Measurements from ENCODE around the gene NUP214.
"Not testable (repeated sequence)": the region's sequence is repeated elsewhere in the genome, so short reads cannot be mapped to it uniquely, and the experiment has no call there.

NUP214 gene

GRCh38 chr9:131161585-131161984 is 36.2 kb downstream of the NUP214 start:
- no peak for DNase-seq (ENCODE audit: low spot score)

GRCh38 chr9:131162886-131163285 is 37.5 kb downstream of the NUP214 start:
- DNase-seq (ENCODE audit: low spot score), result no peak

GRCh38 chr9:131165523-131165922 is 40.1 kb downstream of the NUP214 start:
- DNase-seq (ENCODE audit: low spot score), result no peak

GRCh38 chr9:131167146-131167692 is 41.8 kb downstream of the NUP214 start:
- no peak for DNase-seq (ENCODE audit: low spot score)

GRCh38 chr9:131167936-131168335 is 42.5 kb downstream of the NUP214 start:
- DNase-seq (ENCODE audit: low spot score), result no peak

GRCh38 chr9:131169563-131170240 is 44.3 kb downstream of the NUP214 start:
- DNase-seq (ENCODE audit: low spot score), result no peak

GRCh38 chr9:131173995-131174394 is 48.6 kb downstream of the NUP214 start:
- no peak for DNase-seq (ENCODE audit: low spot score)

GRCh38 chr9:131174681-131175239 is 49.4 kb downstream of the NUP214 start:
- DNase-seq (ENCODE audit: low spot score), result no peak

GRCh38 chr9:131177898-131178297 is 52.5 kb downstream of the NUP214 start:
- no peak for DNase-seq (ENCODE audit: low spot score)

- peak; percentile 68 for DNase-seq (ENCODE audit: low spot score)
These were observed 53.0 kb downstream of the NUP214 start for GRCh38 chr9:131178382-131178781.

- no peak for DNase-seq (ENCODE audit: low spot score)
These were observed 53.5 kb downstream of the NUP214 start for GRCh38 chr9:131178926-131179325.

GRCh38 chr9:131179561-131180219 is 54.3 kb downstream of the NUP214 start:
- DNase-seq (ENCODE audit: low spot score), result no peak

- no peak for DNase-seq (ENCODE audit: low spot score)
These were observed 55.1 kb downstream of the NUP214 start for GRCh38 chr9:131180454-131180853.

GRCh38 chr9:131181091-131181681 is 55.8 kb downstream of the NUP214 start:
- DNase-seq (ENCODE audit: low spot score), result no peak

GRCh38 chr9:131185924-131186323 is 60.5 kb downstream of the NUP214 start:
- DNase-seq (ENCODE audit: low spot score), result no peak

GRCh38 chr9:131186622-131187021 is 61.2 kb downstream of the NUP214 start:
- no peak for DNase-seq (ENCODE audit: low spot score)

GRCh38 chr9:131187957-131188356 is 62.6 kb downstream of the NUP214 start:
- DNase-seq (ENCODE audit: low spot score), result no peak

GRCh38 chr9:131188976-131189375 is 63.6 kb downstream of the NUP214 start:
- DNase-seq (ENCODE audit: low spot score), result no peak

- no peak for DNase-seq (ENCODE audit: low spot score)
These were observed 64.8 kb downstream of the NUP214 start for GRCh38 chr9:131190191-131190590.

- DNase-seq (ENCODE audit: low spot score), result not testable (repeated sequence)
These were observed 65.6 kb downstream of the NUP214 start for GRCh38 chr9:131191032-131191431.

- DNase-seq (ENCODE audit: low spot score), result no peak
These were observed 66.5 kb downstream of the NUP214 start for GRCh38 chr9:131191857-131192256.

GRCh38 chr9:131193051-131193450 is 67.7 kb downstream of the NUP214 start:
- no peak for DNase-seq (ENCODE audit: low spot score)

GRCh38 chr9:131194762-131195161 is 69.4 kb downstream of the NUP214 start:
- DNase-seq (ENCODE audit: low spot score), result no peak
